Measurements from ENCODE around the gene OR5F1. TPM values are rescaled to one million over a fixed set of nuclear protein-coding genes. Genes with fewer than 3 reads are reported as not detected.

Gene OR5F1
- total and polyA plus RNA-seq, 2 donors (not counting 1 experiment from before 2014, with no cell fraction given): not detected

DNA sequence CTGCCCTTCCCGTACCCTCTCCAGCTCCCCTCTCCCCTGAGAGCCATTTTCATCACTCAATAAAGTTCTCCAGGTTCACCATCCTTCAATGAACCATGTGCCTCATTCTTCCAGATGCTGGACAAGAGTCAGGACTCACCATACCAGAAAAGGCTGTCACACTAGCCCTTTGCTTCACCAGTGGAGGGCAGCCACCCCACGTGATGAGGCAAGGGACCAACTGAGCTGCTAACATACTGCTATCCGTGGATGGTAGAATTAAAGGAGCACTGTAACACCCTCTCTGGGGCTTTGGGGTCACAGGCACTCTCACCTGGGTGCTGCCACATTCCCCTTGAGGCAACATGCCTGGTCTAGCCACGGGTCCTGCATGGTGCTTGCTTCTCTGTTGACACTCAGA, 45.1 kb downstream of the OR5F1 start:
- no peaks in the 10 kb centered on the region for H3K27me3 ChIP-seq (ENCODE audit: control insufficient read depth, insufficient read depth, low read length)
- H2AFZ ChIP-seq (ENCODE audit: low read length): no peak overlapping the region
- no peak overlapping the region for H3K4me2 ChIP-seq (ENCODE audit: extremely low read depth, insufficient read depth, low read length)
- H4K20me1 ChIP-seq (ENCODE audit: control insufficient read depth, extremely low read depth, insufficient read depth, low read length): no peaks in the 10 kb centered on the region
- no peaks in the 10 kb centered on the region for H3K9me3 ChIP-seq (ENCODE audit: control insufficient read depth, insufficient read depth, low read depth, low read length)
- H3K36me3 ChIP-seq (ENCODE audit: control insufficient read depth, insufficient read depth, low read length): no peaks in the 10 kb centered on the region
- H3K27ac ChIP-seq (ENCODE audit: insufficient read depth, low read length): no peak overlapping the region
- H3K4me1 ChIP-seq (ENCODE audit: control insufficient read depth, extremely low read depth, insufficient read depth, low read length): no peaks in the 10 kb centered on the region
- H3K79me2 ChIP-seq (ENCODE audit: control insufficient read depth, insufficient read depth, low read length): no peaks in the 10 kb centered on the region
- H3K4me3 ChIP-seq (replicated peaks in 1 of 4; ENCODE audit: control extremely low read depth in 1 of 4, insufficient read depth in 1 of 4, low read depth in 3 of 4, low read length in 4 of 4): no peak overlapping the region
- H3K9ac ChIP-seq (ENCODE audit: insufficient read depth, low read length): no peak overlapping the region
- no peak for TF ChIP-seq EZH2 (IDR thresholded peaks at IDR 0.05; ENCODE audit: low read length, missing control alignments)
- TF ChIP-seq, protein P1, sequence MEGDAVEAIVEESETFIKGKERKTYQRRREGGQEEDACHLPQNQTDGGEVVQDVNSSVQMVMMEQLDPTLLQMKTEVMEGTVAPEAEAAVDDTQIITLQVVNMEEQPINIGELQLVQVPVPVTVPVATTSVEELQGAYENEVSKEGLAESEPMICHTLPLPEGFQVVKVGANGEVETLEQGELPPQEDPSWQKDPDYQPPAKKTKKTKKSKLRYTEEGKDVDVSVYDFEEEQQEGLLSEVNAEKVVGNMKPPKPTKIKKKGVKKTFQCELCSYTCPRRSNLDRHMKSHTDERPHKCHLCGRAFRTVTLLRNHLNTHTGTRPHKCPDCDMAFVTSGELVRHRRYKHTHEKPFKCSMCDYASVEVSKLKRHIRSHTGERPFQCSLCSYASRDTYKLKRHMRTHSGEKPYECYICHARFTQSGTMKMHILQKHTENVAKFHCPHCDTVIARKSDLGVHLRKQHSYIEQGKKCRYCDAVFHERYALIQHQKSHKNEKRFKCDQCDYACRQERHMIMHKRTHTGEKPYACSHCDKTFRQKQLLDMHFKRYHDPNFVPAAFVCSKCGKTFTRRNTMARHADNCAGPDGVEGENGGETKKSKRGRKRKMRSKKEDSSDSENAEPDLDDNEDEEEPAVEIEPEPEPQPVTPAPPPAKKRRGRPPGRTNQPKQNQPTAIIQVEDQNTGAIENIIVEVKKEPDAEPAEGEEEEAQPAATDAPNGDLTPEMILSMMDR (conservative IDR thresholded peaks at IDR 0.05 in 1 of 2, IDR thresholded peaks at IDR 0.05 in 1 of 2; ENCODE audit: low read depth in 1 of 2, low read length in 2 of 2): no peak
- no peak for DNase-seq (ENCODE audit: low read depth in 2 of 2)

Other genes starting within 250 kb of the OR5F1 start
- not detected in 2 replicates for gene OR5D13, start 221.2 kb downstream of the OR5F1 start, total RNA-seq
- gene OR5D13, start 221.2 kb downstream of the OR5F1 start, polyA plus RNA-seq: not detected in 2 replicates
- not detected in 2 replicates for gene OR5D14, start 199.1 kb downstream of the OR5F1 start, total RNA-seq
- gene OR5D14, start 199.1 kb downstream of the OR5F1 start, polyA plus RNA-seq: not detected in 2 replicates
- not detected in 2 replicates for gene OR5L1, start 183.3 kb downstream of the OR5F1 start, total RNA-seq
- gene OR5L1, start 183.3 kb downstream of the OR5F1 start, polyA plus RNA-seq: not detected in 2 replicates
- gene OR5D18, start 175.0 kb downstream of the OR5F1 start, total RNA-seq: not detected in 2 replicates
- not detected in 2 replicates for gene OR5D18, start 175.0 kb downstream of the OR5F1 start, polyA plus RNA-seq
- not detected in 2 replicates for gene OR5L2, start 167.4 kb downstream of the OR5F1 start, total RNA-seq
- gene OR5L2, start 167.4 kb downstream of the OR5F1 start, polyA plus RNA-seq: not detected in 2 replicates
- gene OR5D16, start 155.9 kb downstream of the OR5F1 start, total RNA-seq: not detected in 2 replicates
- not detected in 2 replicates for gene OR5D16, start 155.9 kb downstream of the OR5F1 start, polyA plus RNA-seq
- gene TRIM51, start 111.3 kb downstream of the OR5F1 start, total RNA-seq: not detected in 2 replicates
- gene TRIM51, start 111.3 kb downstream of the OR5F1 start, polyA plus RNA-seq: not detected in 2 replicates
- not detected in 2 replicates for gene OR5W2, start 80.0 kb downstream of the OR5F1 start, total RNA-seq
- not detected in 2 replicates for gene OR5W2, start 80.0 kb downstream of the OR5F1 start, polyA plus RNA-seq
- not detected in 2 replicates for gene OR5I1, start 58.2 kb downstream of the OR5F1 start, total RNA-seq
- gene OR5I1, start 58.2 kb downstream of the OR5F1 start, polyA plus RNA-seq: not detected in 2 replicates
- gene OR10AG1, start 24.7 kb downstream of the OR5F1 start, total RNA-seq: not detected in 2 replicates
- gene OR10AG1, start 24.7 kb downstream of the OR5F1 start, polyA plus RNA-seq: not detected in 2 replicates
- not detected in 2 replicates for gene OR5AS1, start 33.0 kb upstream of the OR5F1 start, total RNA-seq
- not detected in 2 replicates for gene OR5AS1, start 33.0 kb upstream of the OR5F1 start, polyA plus RNA-seq
- gene OR8I2, start 98.7 kb upstream of the OR5F1 start, total RNA-seq: under 0.01 TPM in 1 of 2 replicates, not detected in the other
- gene OR8I2, start 98.7 kb upstream of the OR5F1 start, polyA plus RNA-seq: not detected in 2 replicates
- gene OR8H2, start 109.1 kb upstream of the OR5F1 start, total RNA-seq: not detected in 2 replicates
- gene OR8H2, start 109.1 kb upstream of the OR5F1 start, polyA plus RNA-seq: not detected in 2 replicates
- gene OR8H3, start 127.7 kb upstream of the OR5F1 start, total RNA-seq: not detected in 2 replicates
- gene OR8H3, start 127.7 kb upstream of the OR5F1 start, polyA plus RNA-seq: not detected in 2 replicates
- gene OR8J3, start 145.6 kb upstream of the OR5F1 start, total RNA-seq: not detected in 2 replicates
- gene OR8J3, start 145.6 kb upstream of the OR5F1 start, polyA plus RNA-seq: not detected in 2 replicates
- not detected in 2 replicates for gene OR8K5, start 165.7 kb upstream of the OR5F1 start, total RNA-seq
- not detected in 2 replicates for gene OR8K5, start 165.7 kb upstream of the OR5F1 start, polyA plus RNA-seq
- gene OR5J2, start 182.0 kb upstream of the OR5F1 start, total RNA-seq: not detected in 2 replicates
- gene OR5J2, start 182.0 kb upstream of the OR5F1 start, polyA plus RNA-seq: not detected in 2 replicates
- gene OR5T2, start 239.6 kb upstream of the OR5F1 start, total RNA-seq: not detected in 2 replicates
- not detected in 2 replicates for gene OR5T2, start 239.6 kb upstream of the OR5F1 start, polyA plus RNA-seq

Data from fibroblast of lung (primary cell).